ENCODE measurements around the gene CFAP73. TPM values are rescaled to one million over a fixed set of nuclear protein-coding genes. Genes with fewer than 3 reads are reported as not detected.

Gene CFAP73
- total RNA-seq, 2 donors from 2014 or later: 0.57 TPM; not detected in 1

GRCh38 chr12:113173081-113173698 lies 23.7 kb downstream of the CFAP73 start:
- H3K27me3 ChIP-seq (replicated peaks; ENCODE audit: insufficient read depth): no peaks in the 10 kb centered on the region
- H3K36me3 ChIP-seq: peaks cover 26 to 30% of the 10 kb centered on the region in 2 donors
- no peak overlapping the region for H3K27ac ChIP-seq
- intact Hi-C loops (cut with DNase I): loop anchor here (5.0 kb wide), 1 partner anchor 126 kb away; no protein-coding TSS in a partner anchor
- TF ChIP-seq POLR2A (IDR thresholded peaks at IDR 0.05) (no peak), POLR2AphosphoS5 (IDR thresholded peaks at IDR 0.05) (no peak), CTCF (IDR thresholded peaks at IDR 0.05) (no peak)
- H3K4me1 ChIP-seq (replicated peaks): no peaks in the 10 kb centered on the region
- 89% methylated on average over 7 of the region's 7 CpGs for WGBS
- H3K9me3 ChIP-seq: no peaks in the 10 kb centered on the region
- DNase-seq (ENCODE audit: low spot score): no peak
- no peak overlapping the region for H3K4me3 ChIP-seq

DNA sequence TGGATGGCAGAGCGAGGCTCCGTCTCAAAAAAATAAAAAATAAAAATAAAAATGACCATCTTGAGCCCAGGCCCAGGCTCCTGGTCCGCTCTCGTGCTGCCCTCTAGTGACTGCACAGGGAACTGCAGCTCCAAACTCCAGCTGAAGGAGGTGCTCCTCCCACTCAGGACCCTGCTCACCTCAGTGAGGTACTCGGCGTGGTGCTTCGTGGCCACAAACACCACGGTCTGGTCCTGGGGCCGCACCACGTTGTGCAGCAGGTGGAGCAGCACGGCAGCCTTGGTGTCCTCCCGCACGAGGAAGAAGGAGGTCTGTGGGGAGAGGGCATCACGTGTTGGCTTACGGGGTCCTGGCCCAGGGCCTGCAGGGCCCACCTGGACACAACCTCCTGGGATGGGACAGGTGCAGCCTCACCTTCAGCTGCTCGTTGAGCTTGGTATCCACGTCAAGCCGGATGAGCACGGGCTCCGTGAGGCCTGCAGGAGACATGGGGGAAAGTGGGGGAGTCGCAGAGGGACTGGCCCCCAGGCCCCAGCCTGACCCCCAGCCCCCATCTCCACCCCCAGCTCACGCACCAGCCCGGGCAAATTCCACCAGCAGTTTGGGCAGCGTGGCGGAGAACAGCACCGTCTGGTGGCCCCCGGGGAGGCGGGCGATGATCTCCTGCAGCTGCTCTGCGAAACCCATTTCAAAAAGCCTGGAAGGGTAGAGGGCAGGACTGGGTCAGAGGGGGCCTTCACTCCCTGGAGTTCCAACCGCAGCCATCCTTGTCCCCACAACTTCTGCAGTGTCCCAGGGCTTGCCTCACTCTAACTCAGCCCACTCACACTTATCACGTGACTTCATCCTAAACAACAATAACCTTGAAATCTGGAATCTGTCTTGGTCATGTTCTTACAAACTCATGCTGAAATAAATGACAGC lies 25.2 kb downstream of the CFAP73 start:
- 50% methylated on average over 28 of the region's 32 CpGs for WGBS
- H3K27me3 ChIP-seq (replicated peaks; ENCODE audit: insufficient read depth): no peaks in the 10 kb centered on the region
- TF ChIP-seq POLR2AphosphoS5 (IDR thresholded peaks at IDR 0.05) (no peak), CTCF (IDR thresholded peaks at IDR 0.05) (peak; percentile 75 to 97 (median 87))
- peaks cover 16 to 17% of the 10 kb centered on the region in 2 donors for H3K36me3 ChIP-seq
- peak; percentile 41 for DNase-seq (ENCODE audit: low spot score)
- H3K4me3 ChIP-seq: no peak overlapping the region
- H3K27ac ChIP-seq: no peak overlapping the region
- intact Hi-C loops (cut with DNase I): loop anchor here (5.0 kb wide), 1 partner anchor 127 kb away; no protein-coding TSS in a partner anchor
- H3K4me1 ChIP-seq (replicated peaks): no peaks in the 10 kb centered on the region
- no peaks in the 10 kb centered on the region for H3K9me3 ChIP-seq

DNA sequence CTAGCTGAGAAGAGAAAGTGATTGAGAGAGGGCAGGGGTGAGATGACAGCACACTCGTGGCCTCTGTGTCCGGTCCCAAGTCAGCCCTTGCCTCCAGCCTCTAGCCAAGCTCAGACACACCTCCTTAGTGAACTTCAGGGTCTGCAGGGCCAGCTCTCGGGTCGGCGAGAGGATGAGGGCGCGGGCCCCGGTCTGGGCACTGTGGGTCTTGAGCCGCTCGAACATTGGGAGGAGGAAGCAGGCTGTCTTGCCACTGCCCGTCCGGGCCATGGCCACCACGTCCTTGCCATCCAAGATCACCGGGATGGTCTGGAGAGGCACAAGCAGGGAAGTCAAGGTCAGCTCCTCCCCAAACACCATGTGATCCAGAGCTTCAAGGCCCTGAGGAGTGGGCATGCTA lies 29.5 kb downstream of the CFAP73 start:
- 95% methylated on average over 6 of the region's 14 CpGs for WGBS
- TF ChIP-seq CTCF (IDR thresholded peaks at IDR 0.05): no peak
- no peaks in the 10 kb centered on the region for H3K9me3 ChIP-seq
- peaks cover 6 to 7% of the 10 kb centered on the region in 2 donors for H3K36me3 ChIP-seq
- intact Hi-C loops (cut with DNase I): no loop called here
- H3K27me3 ChIP-seq (replicated peaks; ENCODE audit: insufficient read depth): no peaks in the 10 kb centered on the region
- no peak overlapping the region for H3K4me3 ChIP-seq
- no peak for DNase-seq (ENCODE audit: low spot score)
- H3K4me1 ChIP-seq (replicated peaks): no peaks in the 10 kb centered on the region
- H3K27ac ChIP-seq: no peak overlapping the region

GRCh38 chr12:113180333-113180732 lies 30.8 kb downstream of the CFAP73 start:
- no peak for TF ChIP-seq POLR2AphosphoS5 (IDR thresholded peaks at IDR 0.05)
- no peak for TF ChIP-seq POLR2A (IDR thresholded peaks at IDR 0.05)
- TF ChIP-seq CTCF (IDR thresholded peaks at IDR 0.05): no peak
- Histone ChIP-seq H3K27ac (no peak overlapping the region), H3K4me3 (no peak overlapping the region), H3K36me3 (peaks cover 6 to 7% of the 10 kb centered on the region in 2 donors), H3K27me3 (replicated peaks; ENCODE audit: insufficient read depth) (no peaks in the 10 kb centered on the region), H3K9me3 (no peaks in the 10 kb centered on the region), H3K4me1 (replicated peaks) (no peaks in the 10 kb centered on the region)
- 75% methylated on average over 4 of the region's 4 CpGs for WGBS
- intact Hi-C loops (cut with DNase I): no loop called here
- no peak for DNase-seq (ENCODE audit: low spot score)
